NCI-H1694 (cell line): ENCODE data around the gene GET4.
"Not testable (repeated sequence)": the region's sequence is repeated elsewhere in the genome, so short reads cannot be mapped to it uniquely, and the experiment has no call there.

Source experiments
- DNase-seq: peaks from one replicate; lab custom pipeline; 2025; lab: John Stamatoyannopoulos, UW

GET4 gene

DNA sequence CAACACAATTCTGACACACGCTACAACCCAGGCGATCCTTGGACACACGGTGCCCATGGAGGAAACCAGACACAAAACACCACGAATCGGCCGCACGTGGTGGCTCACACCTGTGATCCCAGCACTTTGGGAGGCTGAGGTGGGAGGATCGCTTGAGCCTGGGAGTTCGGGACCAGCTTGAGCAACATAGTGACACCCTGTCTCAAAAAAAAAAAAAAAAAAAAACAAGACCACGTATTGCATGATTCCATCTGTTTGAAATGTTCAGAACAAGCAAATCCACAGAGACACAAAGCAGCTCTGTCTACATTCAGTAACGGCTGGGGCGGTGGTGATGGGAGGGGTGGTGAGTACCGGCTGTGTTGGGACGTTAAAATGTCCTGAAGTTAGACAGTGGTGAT, 53.0 kb downstream of the GET4 start:
- DNase-seq: no peak

DNA sequence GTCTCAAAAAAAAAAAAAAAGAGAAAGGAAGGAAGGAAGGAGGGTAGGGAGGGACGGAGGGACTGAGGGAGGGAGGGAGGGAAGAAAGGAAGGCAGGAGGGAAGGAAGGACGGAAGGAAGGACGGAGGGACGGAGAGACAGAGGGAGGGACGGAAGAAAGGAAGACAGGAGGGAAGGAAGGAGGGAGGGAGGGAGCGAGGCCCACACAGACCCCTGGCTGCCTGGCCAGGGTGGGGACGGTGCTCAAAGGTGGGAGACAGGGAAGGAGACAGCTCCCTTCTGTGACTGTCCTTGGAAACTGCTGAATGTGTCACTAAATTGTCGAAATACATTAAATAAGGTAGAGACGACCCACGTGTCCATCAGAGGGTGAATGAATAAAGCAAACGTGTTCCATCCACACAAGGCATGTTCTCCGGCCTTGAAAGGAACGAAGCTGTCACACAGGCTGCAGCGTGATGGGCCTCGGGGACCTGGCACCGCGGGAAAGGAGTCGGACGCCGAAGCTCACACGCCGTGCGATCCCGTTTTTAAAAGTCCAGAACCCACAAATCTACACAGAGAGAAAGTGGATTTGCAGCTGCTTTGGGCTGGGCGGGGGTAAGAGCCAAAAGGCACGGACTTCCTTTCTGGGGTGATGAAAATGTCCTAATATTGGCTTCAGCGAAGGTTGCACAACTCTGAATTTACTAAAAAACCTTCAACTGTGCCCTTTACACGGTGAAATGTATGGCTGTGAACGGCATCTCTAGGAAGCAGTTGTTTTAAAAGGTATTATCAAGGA, 54.8 kb downstream of the GET4 start:
- no peak for DNase-seq

DNA sequence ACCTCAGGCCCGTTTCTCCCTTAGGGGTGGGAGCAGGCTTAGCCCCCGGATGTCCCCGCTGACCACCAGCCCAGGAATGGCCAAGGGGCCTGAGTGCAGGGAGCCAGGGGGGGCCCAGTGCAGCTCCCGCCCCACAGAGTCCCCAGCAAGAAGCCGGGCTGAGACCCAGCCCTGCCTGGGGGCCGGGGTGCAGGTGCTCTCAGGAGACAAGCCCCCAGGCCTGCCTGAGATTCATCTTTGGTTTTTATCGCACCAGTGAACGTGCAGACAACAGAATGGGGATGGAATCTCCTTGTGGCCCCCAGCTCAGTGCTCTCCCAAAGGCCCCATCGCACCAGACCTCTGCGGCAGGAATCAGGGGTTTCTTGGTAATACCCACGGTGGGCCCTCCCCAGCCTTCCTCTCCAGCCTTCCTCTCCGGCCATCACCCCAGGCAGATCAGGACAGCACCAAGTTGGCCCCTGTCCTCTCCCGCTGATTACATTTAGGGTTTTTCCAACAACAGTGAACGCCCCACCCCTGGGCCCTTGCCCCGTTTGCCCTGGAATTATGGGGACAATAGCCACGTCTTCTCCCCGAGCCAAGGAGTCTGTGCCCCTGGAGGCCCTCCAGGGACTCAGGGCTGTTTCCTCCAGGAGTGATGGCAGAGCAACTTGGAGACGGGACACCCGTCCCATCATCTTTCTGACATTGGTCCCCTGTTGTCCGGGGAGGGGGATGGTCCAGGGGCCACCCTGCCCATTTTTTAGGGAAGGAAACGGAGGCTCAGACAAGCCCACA, 55.7 kb downstream of the GET4 start:
- no peak for DNase-seq

DNA sequence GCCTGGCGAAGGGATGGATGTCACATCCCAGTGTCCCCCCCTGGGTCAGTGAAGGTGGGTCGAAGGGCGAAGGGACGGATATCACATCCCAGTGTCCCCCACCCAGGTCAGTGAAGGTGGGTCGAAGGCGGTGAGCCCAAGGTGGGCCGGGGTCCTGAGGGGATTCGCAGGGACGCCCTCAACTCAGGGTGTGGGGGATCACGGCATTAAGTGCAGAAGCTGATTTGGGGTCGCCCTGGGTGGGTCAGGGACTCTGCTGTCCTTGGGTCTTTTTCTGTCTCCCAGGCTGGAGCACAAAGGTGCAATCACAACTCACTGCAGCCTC, 56.3 kb downstream of the GET4 start:
- DNase-seq: no peak

DNA sequence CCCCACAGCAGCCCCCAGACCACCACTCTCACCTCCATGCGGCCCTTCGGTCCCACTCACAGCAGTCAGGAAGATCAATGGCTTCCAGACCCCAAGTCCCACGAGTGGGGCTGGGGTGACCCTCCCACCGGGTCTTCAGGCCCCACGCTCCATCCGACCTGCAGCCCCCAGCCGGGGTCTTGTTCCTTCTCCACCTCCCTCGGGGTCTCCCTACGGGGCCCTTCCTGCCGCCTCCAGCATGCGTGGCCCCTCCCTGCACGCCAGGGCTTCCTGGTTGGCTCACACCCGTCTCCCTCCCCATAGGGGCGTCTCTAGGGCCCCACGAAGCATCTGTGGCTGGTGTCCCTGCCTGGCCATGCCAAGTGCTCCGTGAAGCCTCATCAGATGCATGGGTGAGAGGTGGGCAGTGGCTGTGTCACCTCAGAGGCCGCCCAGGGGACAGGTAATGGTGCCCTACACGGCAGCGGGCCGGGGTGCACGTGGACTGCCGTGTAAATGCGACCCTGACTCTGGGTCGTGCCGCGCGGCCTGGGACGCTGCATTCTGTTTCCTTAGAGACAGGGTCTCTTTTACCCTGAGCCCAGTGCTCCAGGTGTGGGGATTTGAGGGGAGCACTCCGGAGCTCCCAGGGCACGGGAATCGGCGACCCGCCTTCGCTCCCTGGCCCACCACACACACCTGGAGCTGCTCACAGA, 58.3 kb downstream of the GET4 start:
- DNase-seq: no peak

DNA sequence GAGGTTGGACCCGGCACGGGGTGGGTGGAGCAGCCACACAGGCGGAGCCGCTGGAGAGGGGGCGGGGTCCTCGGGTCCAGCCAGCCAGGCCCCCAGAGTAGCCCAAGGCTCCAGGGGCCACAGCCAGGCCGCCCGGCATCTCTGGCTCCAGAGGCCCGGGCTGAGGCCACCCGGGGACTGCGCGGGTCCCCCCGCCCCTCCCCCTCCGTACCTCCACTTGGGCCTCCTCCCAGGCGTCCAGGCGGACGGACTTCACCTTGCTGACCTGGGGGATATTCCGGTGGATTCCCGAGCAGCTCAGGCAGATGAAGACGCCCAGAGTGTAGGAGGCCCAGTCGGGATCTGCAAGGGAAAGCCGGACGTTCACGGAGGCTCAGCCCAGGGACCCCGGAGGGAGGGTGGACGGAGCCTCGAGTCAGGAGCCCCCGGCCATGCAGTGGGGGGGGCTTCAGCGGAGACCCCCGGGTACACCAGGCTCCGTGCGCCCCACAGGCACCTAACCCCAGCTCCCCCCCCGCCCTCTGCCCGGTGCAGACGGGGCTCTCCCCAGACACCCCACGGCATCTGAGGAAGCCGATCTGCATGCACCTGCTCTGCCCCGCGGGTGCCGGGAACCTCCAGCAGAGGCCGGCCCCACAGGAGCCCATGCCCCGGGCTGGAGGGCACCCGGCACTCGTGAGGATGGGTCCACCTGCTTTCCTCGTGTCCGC, 59.0 kb downstream of the GET4 start:
- no peak for DNase-seq

DNA sequence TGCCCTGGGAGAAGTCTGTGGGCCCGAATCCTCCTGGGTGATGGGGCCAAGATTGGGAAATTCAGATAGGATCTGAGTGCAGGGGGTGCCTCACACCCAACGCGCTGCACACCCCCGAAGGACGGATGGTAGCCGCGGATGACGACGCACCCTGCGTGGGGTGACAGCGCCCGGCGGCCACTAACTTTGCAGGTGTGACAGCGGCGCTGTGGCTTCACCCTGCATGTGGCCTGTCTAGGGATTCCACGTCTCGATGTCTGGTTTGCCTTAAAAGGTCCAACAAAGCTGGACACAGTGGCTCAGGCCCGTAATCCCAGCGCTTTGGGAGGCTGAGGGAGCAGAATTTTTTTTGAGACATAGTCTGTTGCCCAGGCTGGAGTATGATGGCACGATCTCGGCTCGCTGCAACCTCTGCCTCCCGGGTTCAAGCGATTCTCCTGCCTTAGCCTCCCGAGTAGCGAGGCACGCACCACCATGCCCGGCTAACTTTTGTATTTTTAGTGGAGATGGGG, 59.6 kb downstream of the GET4 start:
- DNase-seq: no peak

DNA sequence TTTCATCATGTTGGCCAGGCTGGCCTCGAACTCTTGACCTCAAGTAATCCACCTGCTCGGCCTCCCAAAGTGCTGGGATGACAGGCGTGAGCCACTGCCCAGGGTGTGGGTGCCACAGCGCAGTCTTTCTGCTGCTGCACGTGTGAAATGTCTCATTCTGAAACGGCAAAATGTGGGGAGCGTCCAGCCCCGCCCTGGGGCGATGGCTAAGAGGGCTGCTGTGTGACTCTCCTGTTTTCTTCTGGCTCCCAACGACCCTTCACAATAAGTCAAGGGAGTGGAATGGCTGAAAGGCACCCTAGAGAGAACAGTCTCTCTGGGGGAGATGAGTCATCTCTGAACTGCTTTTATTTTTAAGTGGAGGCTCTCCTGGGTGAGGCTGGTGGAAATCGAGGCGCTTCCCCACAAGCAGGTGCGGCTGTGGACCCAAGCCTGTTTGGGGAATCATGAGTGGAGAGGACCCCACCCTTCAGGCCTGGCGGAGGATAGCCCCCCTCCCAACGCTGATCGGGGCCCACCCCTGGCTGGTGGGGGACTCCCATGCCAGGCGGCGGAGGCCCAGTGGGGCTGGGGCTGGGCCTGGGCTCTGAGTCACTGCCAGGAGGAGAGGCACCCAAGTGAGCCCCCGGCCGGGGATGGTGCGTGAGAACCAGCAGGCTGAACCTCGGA, 60.2 kb downstream of the GET4 start:
- no peak for DNase-seq

DNA sequence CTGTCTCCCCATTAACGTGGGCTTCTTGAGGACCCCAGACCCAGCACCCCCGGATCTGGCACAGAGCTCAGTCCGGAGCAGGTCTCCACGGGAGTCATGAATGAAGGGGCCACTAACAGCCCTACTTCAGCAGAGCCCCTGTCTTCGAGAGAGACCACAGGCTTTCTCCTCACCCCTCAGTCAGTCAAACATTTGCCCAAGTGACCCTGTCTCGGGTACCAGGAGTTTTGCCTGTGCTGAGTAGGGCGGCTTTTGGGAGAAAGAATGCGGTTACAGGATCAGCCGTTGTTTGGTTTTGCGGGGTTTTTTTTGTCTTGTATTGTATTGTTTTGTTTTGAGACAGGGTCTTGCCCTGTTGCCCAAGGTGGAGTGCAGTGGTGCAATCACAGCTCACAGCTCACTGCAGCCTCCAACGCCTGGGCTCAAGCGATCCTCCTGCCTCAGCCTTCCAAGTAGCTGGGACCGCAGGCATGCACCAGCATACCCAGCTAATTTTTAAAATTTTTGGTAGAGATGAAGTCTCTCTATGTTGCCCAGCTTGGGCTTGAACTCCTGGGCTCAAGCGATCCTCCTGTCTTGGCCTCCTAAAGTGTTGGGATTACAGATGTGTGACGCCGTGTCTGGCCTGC, 61.6 kb downstream of the GET4 start:
- DNase-seq: no peak

DNA sequence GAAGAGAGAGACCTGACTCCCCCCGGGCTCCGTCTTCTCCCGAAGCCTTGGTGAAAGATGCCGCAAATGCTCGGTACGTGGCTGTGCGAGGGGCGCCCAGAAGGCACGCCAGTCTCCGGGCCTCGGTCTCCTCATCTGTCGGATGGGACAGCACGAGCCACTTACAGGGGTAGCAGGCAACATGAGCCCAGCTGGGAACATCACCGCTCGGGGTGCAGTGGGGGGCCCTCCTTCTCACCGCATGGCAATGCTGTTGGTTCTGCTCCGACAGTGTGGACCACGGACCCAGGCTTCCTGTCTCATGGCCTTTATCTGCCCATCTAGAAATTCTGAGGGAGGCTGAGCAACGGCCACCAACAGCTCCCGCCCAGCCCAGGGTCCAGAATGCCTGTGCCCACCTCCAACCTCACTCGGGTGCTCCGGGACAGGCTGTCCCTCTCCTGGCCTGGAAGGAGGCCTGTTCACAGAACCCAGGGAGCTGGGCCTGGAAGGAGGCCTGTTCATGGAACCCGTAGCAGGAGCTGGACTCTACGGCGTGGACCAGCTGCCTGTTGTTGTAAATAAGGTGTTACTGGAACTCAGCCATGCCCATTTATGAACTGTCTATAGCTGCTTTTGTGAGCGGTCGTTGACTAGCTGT, 62.3 kb downstream of the GET4 start:
- no peak for DNase-seq

DNA sequence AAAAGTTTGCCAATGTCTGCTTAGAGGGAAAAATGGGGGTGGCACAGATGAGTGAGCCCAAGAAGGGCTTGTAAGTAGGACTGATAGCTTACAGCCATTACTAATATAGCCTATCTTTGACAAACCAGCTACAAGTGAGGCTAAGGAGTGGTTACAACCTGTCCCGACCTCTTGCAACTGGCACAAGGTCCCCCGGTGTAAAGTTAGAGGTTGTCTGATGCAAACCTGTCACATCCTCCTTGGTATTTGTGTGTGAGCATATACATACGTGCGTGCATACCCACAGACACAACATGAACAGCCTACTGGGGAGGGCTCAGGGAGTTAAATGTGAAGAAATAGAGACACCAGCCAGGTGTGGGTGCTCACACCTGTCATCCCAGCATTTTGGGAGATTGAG, 63.5 kb downstream of the GET4 start:
- no peak for DNase-seq

DNA sequence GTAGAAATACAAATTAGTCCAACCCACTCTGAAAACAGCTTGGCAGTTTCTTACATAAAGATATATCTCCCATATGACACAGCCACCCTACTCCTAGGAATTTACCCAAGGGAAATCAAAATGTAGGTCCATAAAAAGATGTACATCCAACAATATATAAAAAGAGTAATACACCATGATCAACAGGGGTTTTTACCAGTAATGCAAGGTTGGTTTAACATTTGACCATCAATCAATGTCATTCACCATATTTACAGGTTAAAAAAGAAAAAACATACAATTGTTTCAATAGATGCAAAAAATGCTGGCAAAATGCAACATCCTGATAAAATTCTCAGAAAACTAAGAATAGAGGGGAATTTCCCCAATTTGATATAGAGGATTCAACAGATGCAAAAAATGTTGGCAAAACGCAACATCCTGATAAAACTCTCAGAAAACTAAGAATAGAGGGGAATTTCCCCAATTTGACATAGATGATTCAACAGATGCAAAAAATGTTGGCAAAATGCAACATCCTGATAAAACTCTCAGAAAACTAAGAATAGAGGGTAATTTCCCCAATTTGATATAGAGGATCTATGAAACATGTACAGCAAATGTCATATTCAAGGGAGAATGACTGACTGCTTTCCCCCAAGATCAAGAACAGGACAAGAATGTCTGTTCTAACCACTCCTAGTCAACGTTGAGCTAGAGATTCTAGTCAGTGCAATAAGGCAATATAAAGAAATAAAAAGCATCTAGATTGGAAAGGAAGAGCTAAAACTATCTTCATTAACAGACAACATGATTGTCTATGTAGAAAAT, 64.5 kb downstream of the GET4 start:
- no peak for DNase-seq

DNA sequence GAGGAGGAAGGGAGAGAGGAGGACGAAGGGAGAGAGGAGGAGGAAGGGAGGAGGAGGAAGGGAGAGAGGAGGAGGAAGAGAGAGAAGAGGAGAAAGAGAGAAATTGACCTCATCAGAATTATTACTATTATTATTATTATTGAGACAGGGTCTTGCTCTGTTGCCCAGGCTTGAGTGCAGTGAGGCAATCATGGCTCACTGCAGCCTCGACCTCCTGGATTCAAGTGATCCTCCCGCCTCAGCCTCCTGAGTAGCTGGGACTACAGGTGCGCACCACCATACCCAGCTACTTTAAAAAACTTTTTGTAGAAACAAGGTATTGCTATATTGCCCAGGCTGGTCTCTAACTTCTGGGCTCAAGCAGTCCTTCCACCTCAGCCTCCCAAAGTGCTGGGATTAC, 67.4 kb downstream of the GET4 start:
- DNase-seq: not testable (repeated sequence)

DNA sequence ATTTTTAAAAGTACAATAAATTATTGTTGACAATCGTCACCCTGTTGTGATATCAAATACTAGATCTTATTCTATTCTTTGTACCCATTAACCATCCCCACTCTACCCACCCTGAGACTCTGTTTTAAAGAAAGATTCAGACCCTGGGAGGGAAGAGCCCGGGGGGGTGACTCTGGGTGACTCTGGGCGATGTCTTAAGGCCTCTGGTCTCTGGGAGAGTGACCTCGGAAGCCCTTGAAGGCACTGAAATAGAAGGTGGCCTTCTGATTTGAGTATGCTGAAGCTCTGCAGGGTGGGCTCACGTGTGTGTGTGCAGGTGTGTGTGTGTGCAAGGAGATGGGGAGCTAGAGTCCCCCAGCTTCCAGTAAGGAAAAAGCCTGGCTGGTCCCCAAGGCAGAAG, 68.4 kb downstream of the GET4 start:
- no peak for DNase-seq

DNA sequence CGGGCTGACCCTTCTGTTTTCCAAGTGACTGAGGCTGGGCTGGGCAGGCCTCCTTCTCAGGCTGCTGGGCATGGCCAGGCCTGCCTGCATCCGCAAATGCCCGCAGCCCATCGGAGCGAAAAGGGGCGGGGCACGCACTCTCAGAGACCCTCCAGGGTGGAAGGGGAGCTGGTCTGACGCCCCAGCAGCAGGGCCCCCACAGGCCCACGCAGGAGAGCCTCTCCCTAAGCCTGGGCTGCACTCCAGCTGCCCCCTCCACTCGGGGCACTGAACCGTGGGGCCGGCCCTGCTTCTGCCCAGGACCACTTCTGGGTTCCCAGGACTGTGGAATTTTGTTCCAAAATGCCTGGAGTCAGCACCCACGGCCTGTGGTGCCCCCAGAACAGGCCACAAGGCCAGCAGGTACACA, 68.8 kb downstream of the GET4 start:
- no peak for DNase-seq

DNA sequence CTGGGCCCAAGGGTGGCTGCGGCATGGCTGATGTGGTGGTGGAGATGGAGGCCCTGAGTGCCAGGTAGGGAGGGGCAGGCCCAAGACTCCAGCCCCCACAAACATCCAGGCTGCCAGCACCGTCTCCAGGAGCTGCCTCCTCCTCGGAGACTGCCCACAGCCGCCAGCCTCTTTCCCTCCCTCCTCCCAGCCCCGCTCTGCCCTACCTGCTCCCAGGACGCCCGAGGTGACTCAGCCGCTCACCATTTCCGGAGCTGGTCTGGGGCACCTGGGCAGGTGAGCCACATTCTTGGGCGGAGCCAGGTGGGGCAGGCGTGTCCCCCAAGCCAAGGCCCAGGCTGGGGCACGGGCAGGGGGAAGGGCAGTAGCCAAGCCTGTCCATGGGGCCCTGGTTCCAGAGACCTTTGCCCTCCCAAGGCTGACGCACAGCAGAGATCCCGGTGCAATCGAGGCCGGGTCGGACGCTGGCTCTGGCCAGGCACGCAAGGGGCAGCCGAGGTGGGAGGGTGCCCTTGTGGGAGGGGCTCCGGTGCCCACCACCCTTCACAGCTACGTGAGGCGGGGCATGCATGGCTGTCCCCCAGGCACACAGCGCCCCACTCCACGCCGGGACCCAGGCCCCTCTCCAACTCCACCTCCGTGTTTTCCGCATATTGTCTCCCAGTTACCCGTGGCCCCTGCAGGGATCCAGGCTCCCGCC, 69.4 kb downstream of the GET4 start:
- no peak for DNase-seq
